Hindlimb muscle (tissue), 1 donor: ENCODE data around the gene CCDC138. TPM values are rescaled to one million over a fixed set of nuclear protein-coding genes. Genes with fewer than 3 reads are reported as not detected.

ENCODE experiments used
- DNase-seq: peaks from one replicate; pipeline ENCODE4 v3.0.0-alpha.2; 2013
- polyA plus RNA-seq: library from polyadenylated mRNA; unstranded; fragments of 120-200 nt; gene quantifications from one replicate; pipeline ENCODE4 v1.2.1, GENCODE V29; 2013; ENCODE audit not compliant: insufficient read length

Gene CCDC138
- polyA plus RNA-seq, 1 donor = 4.3 TPM

GRCh38 chr2:108920686-108921085 is 134.1 kb downstream of the CCDC138 start:
- no peak for DNase-seq

- no peak for DNase-seq
Measured at GRCh38 chr2:108921096-108922030, 134.8 kb downstream of the CCDC138 start.

- no peak for DNase-seq
Measured at GRCh38 chr2:108922141-108922915, 135.8 kb downstream of the CCDC138 start.

GRCh38 chr2:108923019-108923700 is 136.6 kb downstream of the CCDC138 start:
- DNase-seq = no peak

GRCh38 chr2:108923736-108924579 is 137.4 kb downstream of the CCDC138 start:
- DNase-seq = no peak

- no peak for DNase-seq
Measured at GRCh38 chr2:108924580-108925251, 138.1 kb downstream of the CCDC138 start.

- no peak for DNase-seq
Measured at GRCh38 chr2:108925286-108925685, 138.7 kb downstream of the CCDC138 start.

- no peak for DNase-seq
Measured at GRCh38 chr2:108925735-108926134, 139.2 kb downstream of the CCDC138 start.

Other genes starting within 250 kb of the CCDC138 start
- 30.9 TPM for gene RANBP2, start 67.3 kb upstream of the CCDC138 start, polyA plus RNA-seq
- not detected for gene EDAR, start 202.4 kb downstream of the CCDC138 start, polyA plus RNA-seq